GM13976 (cell line): Measurements from ENCODE around the gene ZNF598.

Experiments
- DNase-seq: peaks from one replicate; pipeline ENCODE4 v3.0.0; 2012; ENCODE audit warnings: low spot score
- CTCF ChIP-seq: IDR thresholded peaks from 2 replicates; pipeline ENCODE4 v1.5.1; 2012; ENCODE audit warnings: borderline replicate concordance, mild to moderate bottlenecking; ENCODE audit not compliant: insufficient read depth; ENCODE audit errors: extremely low read depth, missing control alignments, control extremely low read depth
- in situ Hi-C: fragments of 300-500 bp; cut with MboI; formaldehyde crosslinking; loops from one replicate; pipeline ENCODE4 v1.12.0; 2022; ENCODE audit warnings: low sequenced_read_pairs, mixed read lengths, inconsistent platforms; ENCODE audit not compliant: unreplicated experiment

Gene ZNF598

GRCh38 chr16:2009791-2010510, at the start of gene ZNF598:
Gene ZNF598, minus strand, starts transcription at chr16:2009821.
- in situ Hi-C loops, result loop anchor here (5.0 to 25.0 kb wide), 2 partner anchors 127 to 477 kb away; partner anchors contain the start of genes PKD1 and TBC1D24
- TF ChIP-seq CTCF, result no peak
- DNase-seq, result peak; percentile 98

- in situ Hi-C loops, result no loop called here
- DNase-seq, result no peak
- no peak for TF ChIP-seq CTCF
These were observed 49.3 kb upstream of the ZNF598 start for GRCh38 chr16:2058872-2059271.

GRCh38 chr16:2058420-2058819, 48.8 kb upstream of the ZNF598 start:
- DNase-seq, result no peak
- in situ Hi-C loops, result no loop called here
- TF ChIP-seq CTCF, result no peak

- no peak for DNase-seq
- TF ChIP-seq CTCF, result no peak
- in situ Hi-C loops, result no loop called here
These were observed 47.8 kb upstream of the ZNF598 start for GRCh38 chr16:2057438-2057837.

GRCh38 chr16:2056681-2057407, 47.2 kb upstream of the ZNF598 start:
- DNase-seq, result no peak
- TF ChIP-seq CTCF, result no peak
- in situ Hi-C loops, result no loop called here

GRCh38 chr16:2056077-2056476, 46.5 kb upstream of the ZNF598 start:
- in situ Hi-C loops, result no loop called here
- no peak for DNase-seq
- no peak for TF ChIP-seq CTCF
